ENCODE results near the gene PCDH8. TPM values are rescaled to one million over a fixed set of nuclear protein-coding genes. Genes with fewer than 3 reads are reported as not detected.

Gene PCDH8
- total and polyA plus RNA-seq, 2 of the 4 experiments (the other 2 are of a cell fraction): not detected

DNA sequence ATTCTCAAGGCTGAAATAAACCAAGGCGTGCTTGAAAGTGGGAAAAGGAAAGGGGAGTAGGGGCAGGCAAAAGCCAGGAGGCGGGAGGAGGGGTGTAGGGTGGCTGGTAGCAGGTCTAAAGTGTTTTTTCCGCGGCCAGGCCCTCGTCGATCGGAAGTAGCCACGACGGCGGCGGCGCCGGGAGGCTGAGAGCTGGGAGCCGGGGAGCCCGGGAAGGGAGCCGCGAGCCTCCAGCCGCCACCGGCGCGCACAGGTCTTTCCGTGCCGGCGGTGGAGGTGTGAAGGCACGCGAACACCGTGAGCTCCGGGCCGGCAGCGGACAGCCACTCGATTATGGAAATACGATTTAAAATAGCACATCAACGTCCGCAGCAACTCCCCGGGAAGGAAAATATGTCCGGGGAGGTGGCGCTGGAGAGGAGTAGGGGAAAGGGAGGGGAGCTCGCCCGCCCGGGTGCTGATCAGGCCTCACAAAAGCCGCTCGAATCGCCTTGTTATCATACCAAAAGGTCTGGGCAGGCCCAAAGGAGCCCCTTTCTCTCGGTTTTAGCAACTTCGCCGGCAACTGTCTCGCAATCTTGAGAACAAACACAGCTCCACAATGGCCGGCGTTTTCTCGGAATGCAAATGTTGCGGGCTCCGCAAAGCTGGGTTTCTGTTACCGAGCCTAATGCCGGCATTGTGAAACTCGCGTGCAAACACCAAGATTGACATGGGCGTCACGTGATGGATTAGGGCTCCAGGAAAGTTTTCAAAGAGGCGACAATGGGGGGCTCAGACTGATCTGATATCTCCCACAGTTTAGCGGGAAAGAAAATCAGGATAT lies 2.9 kb upstream of the PCDH8 start (continued):
- TF ChIP-seq SMC3 (IDR thresholded peaks at IDR 0.05; ENCODE audit: low read depth, low read length): no peak

DNA sequence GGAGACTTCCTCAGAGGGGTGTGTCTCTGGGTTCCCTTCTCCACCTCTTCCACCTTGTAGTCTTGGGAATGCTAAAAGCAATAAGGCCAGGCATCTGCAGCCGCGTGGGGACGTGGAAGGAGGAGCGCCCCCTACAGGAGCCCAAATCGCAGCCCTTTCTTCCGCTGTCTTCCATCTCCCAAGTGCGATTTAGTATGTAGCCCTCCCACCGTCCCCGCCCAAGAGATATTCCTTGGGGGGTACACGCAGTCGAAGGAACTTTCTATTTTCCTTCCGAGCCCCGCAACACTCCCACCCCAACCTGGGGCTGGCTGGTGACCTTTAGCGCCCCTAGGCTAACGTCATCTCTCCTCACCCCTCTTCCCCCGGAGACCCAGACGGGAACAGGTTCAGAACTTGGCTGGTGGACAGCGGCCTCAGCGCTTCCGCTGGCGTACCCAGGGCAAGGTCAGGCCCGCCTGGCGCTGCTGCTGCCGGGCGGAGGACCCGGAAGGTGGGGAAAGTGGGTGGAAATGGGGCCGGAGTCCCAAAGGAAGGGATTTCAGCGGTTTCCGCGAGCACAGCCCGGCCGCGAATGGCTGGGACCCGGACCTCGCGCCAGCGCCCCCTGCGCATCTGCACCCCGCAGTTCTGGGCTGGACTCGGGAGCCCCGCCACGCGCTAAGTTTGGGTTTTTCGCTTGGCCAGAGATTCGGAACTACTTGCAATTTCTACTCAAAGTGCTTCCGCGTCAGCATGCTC lies 2.1 kb upstream of the PCDH8 start:
- Histone ChIP-seq H4K8ac (ENCODE audit: low read depth in 2 of 2, low read length in 2 of 2) (no peak overlapping the region), H3K27me3 (ENCODE audit: control insufficient read depth, insufficient read depth, low read length) (peaks cover 34% of the 10 kb centered on the region), H4K5ac (ENCODE audit: low read depth, low read length) (no peak overlapping the region), H4K20me1 (ENCODE audit: insufficient read depth, low read length) (no peaks in the 10 kb centered on the region), H3K4ac (ENCODE audit: low read depth, low read length) (no peak overlapping the region), H3K23ac (ENCODE audit: low read depth, low read length) (no peak overlapping the region), H3K9ac (ENCODE audit: low read depth, low read length) (no peak overlapping the region), H2BK15ac (ENCODE audit: low read depth, low read length) (no peak overlapping the region), H3K4me3 (ENCODE audit: insufficient read depth, low read depth, low read length) (peak overlapping the region; percentile 51), H3K9me1 (ENCODE audit: insufficient read depth, low read length) (no peaks in the 10 kb centered on the region), H3K27ac (ENCODE audit: insufficient read depth, low read length) (no peak overlapping the region), H2AK5ac (ENCODE audit: low read depth, low read length) (no peak overlapping the region), H3K18ac (ENCODE audit: low read depth, low read length) (no peak overlapping the region), H2AFZ (replicated peaks; ENCODE audit: low read length, poor library complexity) (peak overlapping the region; percentile 78), H2AK9ac (replicated peaks; ENCODE audit: low read depth, low read length, poor library complexity) (no peak overlapping the region), H4K91ac (ENCODE audit: insufficient read depth, low read depth, low read length) (no peak overlapping the region), H2BK20ac (ENCODE audit: low read depth, low read length) (no peak overlapping the region), H3K56ac (ENCODE audit: extremely low read depth, insufficient read depth, low read length) (no peak overlapping the region), H3K9me3 (ENCODE audit: control insufficient read depth, insufficient read depth, low read length) (peaks cover 16% of the 10 kb centered on the region; the same call in 1 of the 2 replicates), H2BK120ac (ENCODE audit: low read depth, low read length) (no peak overlapping the region), H3K14ac (replicated peaks; ENCODE audit: low read depth, low read length) (no peak overlapping the region), H3K36me3 (ENCODE audit: control insufficient read depth, insufficient read depth, low read length) (no peaks in the 10 kb centered on the region), H2BK5ac (ENCODE audit: low read depth, low read length, poor library complexity, severe bottlenecking) (no peak overlapping the region), H3K4me2 (ENCODE audit: low read depth, low read length) (peak overlapping the region; percentile 91), H3K79me1 (ENCODE audit: low read depth in 1 of 2, low read length in 2 of 2) (no peaks in the 10 kb centered on the region), H3K4me1 (ENCODE audit: control insufficient read depth, insufficient read depth, low read length) (no peaks in the 10 kb centered on the region)
- dilution Hi-C loops (cut with HindIII; ENCODE audit: low sequenced_read_pairs, unreplicated experiment) (no loop called here), intact Hi-C loops (cut with micrococcal nuclease) (no loop called here), in situ Hi-C loops (cut with MboI; ENCODE audit: low sequenced_read_pairs) (no loop called here)
- no TSS peak for BruUV-seq (replicated peaks)
- no peak for TF ChIP-seq MAFK (IDR thresholded peaks at IDR 0.05; ENCODE audit: low read depth, low read length)
- no peak for TF ChIP-seq POLR2A (IDR thresholded peaks at IDR 0.05; ENCODE audit: low read depth, low read length)
- peak; percentile 55; the same call in 1 of the 2 replicates for TF ChIP-seq MXI1 (IDR thresholded peaks at IDR 0.05; ENCODE audit: borderline replicate concordance, low read depth, low read length)
- CTCF ChIA-PET: no interaction called here
- peak; percentile 7 for DNase-seq
- ATAC-seq (ENCODE audit: low read depth): peak; percentile 87
- 0% methylated on average over 4 of the region's 47 CpGs; no CpG with 5 or more reads in 1 of the 2 experiments for WGBS, 2 experiments (ENCODE audit: extremely low coverage in 2 of 2, insufficient read length in 1 of 2)
- POLR2A ChIA-PET (ENCODE audit: unreplicated experiment): no interaction called here
